Measurements from ENCODE around the gene SUN1. TPM values are rescaled to one million over a fixed set of nuclear protein-coding genes. Genes with fewer than 3 reads are reported as not detected.
A peak's percentile ranks its signal among the peaks of the same experiment; 100 is the strongest.

Gene SUN1
- total RNA-seq, 1 experiment from 2014 or later, result 126 TPM

GRCh38 chr7:899806-900205, 67.5 kb downstream of the SUN1 start:
- no peak for DNase-seq (ENCODE audit: unreplicated experiment)
- no peaks in the 10 kb centered on the region for H3K4me1 Mint-ChIP-seq (ENCODE audit: insufficient read depth, unreplicated experiment)
- no peak overlapping the region for H3K27ac Mint-ChIP-seq (ENCODE audit: low read depth, unreplicated experiment)
- TF ChIP-seq CTCF (IDR thresholded peaks at IDR 0.05; ENCODE audit: unreplicated experiment), result no peak
- peaks cover 23% of the 10 kb centered on the region for H3K36me3 Mint-ChIP-seq (ENCODE audit: insufficient read depth, unreplicated experiment)
- intact Hi-C loops (cut with micrococcal nuclease), result no loop called here
- H3K4me3 Mint-ChIP-seq (ENCODE audit: unreplicated experiment), result no peak overlapping the region
- ChIA-PET CTCF (interaction anchor here (0.6 kb wide), 1 partner anchor 286 kb away, joined by 3 read pairs; no protein-coding TSS in a partner anchor), POLR2A (interaction anchor here (1.2 kb wide), 1 partner anchor 75 kb away, joined by 4 read pairs; no protein-coding TSS in a partner anchor)
- H3K9me3 Mint-ChIP-seq (ENCODE audit: unreplicated experiment), result no peaks in the 10 kb centered on the region
- H3K27me3 Mint-ChIP-seq (ENCODE audit: insufficient read depth, unreplicated experiment), result peaks cover 2% of the 10 kb centered on the region
- no TSS peak for BruUV-seq (replicated peaks)

GRCh38 chr7:900331-901040, 68.2 kb downstream of the SUN1 start:
- CTCF ChIA-PET, result interaction anchor here (0.6 to 0.8 kb wide), 2 partner anchors 14 to 286 kb away, joined by 3 read pairs; no protein-coding TSS in a partner anchor
- intact Hi-C loops (cut with micrococcal nuclease), result no loop called here
- H3K4me3 Mint-ChIP-seq (ENCODE audit: unreplicated experiment), result no peak overlapping the region
- no peak for DNase-seq (ENCODE audit: unreplicated experiment)
- TF ChIP-seq CTCF (IDR thresholded peaks at IDR 0.05; ENCODE audit: unreplicated experiment), result no peak
- H3K27ac Mint-ChIP-seq (ENCODE audit: low read depth, unreplicated experiment), result no peak overlapping the region
- peaks cover 9% of the 10 kb centered on the region for H3K27me3 Mint-ChIP-seq (ENCODE audit: insufficient read depth, unreplicated experiment)
- H3K36me3 Mint-ChIP-seq (ENCODE audit: insufficient read depth, unreplicated experiment), result peaks cover 16% of the 10 kb centered on the region
- peaks cover 4% of the 10 kb centered on the region for H3K4me1 Mint-ChIP-seq (ENCODE audit: insufficient read depth, unreplicated experiment)
- BruUV-seq (replicated peaks), result no TSS peak
- POLR2A ChIA-PET, result interaction anchor here (1.2 kb wide), 1 partner anchor 74 kb away, joined by 4 read pairs; no protein-coding TSS in a partner anchor
- H3K9me3 Mint-ChIP-seq (ENCODE audit: unreplicated experiment), result no peaks in the 10 kb centered on the region

- peaks cover 11% of the 10 kb centered on the region for H3K36me3 Mint-ChIP-seq (ENCODE audit: insufficient read depth, unreplicated experiment)
- BruUV-seq (replicated peaks), result no TSS peak
- peaks cover 4% of the 10 kb centered on the region for H3K4me1 Mint-ChIP-seq (ENCODE audit: insufficient read depth, unreplicated experiment)
- H3K27ac Mint-ChIP-seq (ENCODE audit: low read depth, unreplicated experiment), result no peak overlapping the region
- CTCF ChIA-PET, result interaction anchor here (0.6 to 0.8 kb wide), 3 partner anchors 13 to 50 kb away, joined by 3 to 4 read pairs (median 3); no protein-coding TSS in a partner anchor
- DNase-seq (ENCODE audit: unreplicated experiment), result no peak
- peaks cover 14% of the 10 kb centered on the region for H3K27me3 Mint-ChIP-seq (ENCODE audit: insufficient read depth, unreplicated experiment)
- POLR2A ChIA-PET, result no interaction called here
- intact Hi-C loops (cut with micrococcal nuclease), result no loop called here
- TF ChIP-seq CTCF (IDR thresholded peaks at IDR 0.05; ENCODE audit: unreplicated experiment), result no peak
- H3K4me3 Mint-ChIP-seq (ENCODE audit: unreplicated experiment), result no peak overlapping the region
- no peaks in the 10 kb centered on the region for H3K9me3 Mint-ChIP-seq (ENCODE audit: unreplicated experiment)
Measured at GRCh38 chr7:901041-901387, 68.7 kb downstream of the SUN1 start.

- ChIA-PET CTCF (interaction anchor here (0.6 to 0.8 kb wide), 3 partner anchors 13 to 50 kb away, joined by 3 to 4 read pairs (median 3); no protein-coding TSS in a partner anchor), POLR2A (interaction anchor here (0.5 kb wide), 1 partner anchor 256 kb away, joined by 3 read pairs; no protein-coding TSS in a partner anchor)
- BruUV-seq (replicated peaks), result no TSS peak
- intact Hi-C loops (cut with micrococcal nuclease), result no loop called here
- Mint-ChIP-seq H3K27ac (ENCODE audit: low read depth, unreplicated experiment) (no peak overlapping the region), H3K9me3 (ENCODE audit: unreplicated experiment) (no peaks in the 10 kb centered on the region), H3K27me3 (ENCODE audit: insufficient read depth, unreplicated experiment) (peaks cover 19% of the 10 kb centered on the region), H3K36me3 (ENCODE audit: insufficient read depth, unreplicated experiment) (peaks cover 6% of the 10 kb centered on the region), H3K4me1 (ENCODE audit: insufficient read depth, unreplicated experiment) (peaks cover 4% of the 10 kb centered on the region), H3K4me3 (ENCODE audit: unreplicated experiment) (no peak overlapping the region)
- TF ChIP-seq CTCF (IDR thresholded peaks at IDR 0.05; ENCODE audit: unreplicated experiment), result no peak
- peak; percentile 90 for DNase-seq (ENCODE audit: unreplicated experiment)
Measured at GRCh38 chr7:901388-902154, 69.3 kb downstream of the SUN1 start.

Measured in MCF 10A (cell line).